GM10266 (cell line): ENCODE measurements around the gene P2RY13.

Source experiments
- DNase-seq: peaks from one replicate; pipeline ENCODE4 v3.0.0; 2012; ENCODE audit errors: extremely low spot score
- TF ChIP-seq, protein P1 (sequence below): IDR thresholded peaks from 2 replicates; pipeline ENCODE4 v1.5.1; 2012; ENCODE audit warnings: mild to moderate bottlenecking, low read depth; ENCODE audit not compliant: control insufficient read depth, insufficient read depth; ENCODE audit errors: missing control alignments

The P2RY13 gene

DNA sequence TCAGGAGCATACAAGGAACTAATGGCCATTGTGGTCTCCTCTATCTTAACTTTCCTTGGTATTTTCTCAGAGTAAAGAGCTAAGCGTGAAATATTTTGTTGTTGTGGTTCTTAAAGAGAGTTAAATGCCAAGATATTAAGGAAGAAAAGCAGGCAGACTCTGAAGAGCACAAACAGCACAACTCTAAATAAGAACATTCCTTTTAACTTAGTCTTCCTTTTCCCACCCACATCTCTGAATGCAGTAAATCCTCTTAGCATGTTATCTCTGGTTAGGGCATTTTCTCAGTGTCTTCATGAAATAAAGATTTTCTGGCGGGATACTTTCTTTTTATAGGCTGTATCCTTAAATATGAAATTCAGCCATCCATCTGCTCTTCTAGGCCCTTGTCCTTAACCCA lies 14.2 kb downstream of the P2RY13 start:
- TF ChIP-seq, protein P1, sequence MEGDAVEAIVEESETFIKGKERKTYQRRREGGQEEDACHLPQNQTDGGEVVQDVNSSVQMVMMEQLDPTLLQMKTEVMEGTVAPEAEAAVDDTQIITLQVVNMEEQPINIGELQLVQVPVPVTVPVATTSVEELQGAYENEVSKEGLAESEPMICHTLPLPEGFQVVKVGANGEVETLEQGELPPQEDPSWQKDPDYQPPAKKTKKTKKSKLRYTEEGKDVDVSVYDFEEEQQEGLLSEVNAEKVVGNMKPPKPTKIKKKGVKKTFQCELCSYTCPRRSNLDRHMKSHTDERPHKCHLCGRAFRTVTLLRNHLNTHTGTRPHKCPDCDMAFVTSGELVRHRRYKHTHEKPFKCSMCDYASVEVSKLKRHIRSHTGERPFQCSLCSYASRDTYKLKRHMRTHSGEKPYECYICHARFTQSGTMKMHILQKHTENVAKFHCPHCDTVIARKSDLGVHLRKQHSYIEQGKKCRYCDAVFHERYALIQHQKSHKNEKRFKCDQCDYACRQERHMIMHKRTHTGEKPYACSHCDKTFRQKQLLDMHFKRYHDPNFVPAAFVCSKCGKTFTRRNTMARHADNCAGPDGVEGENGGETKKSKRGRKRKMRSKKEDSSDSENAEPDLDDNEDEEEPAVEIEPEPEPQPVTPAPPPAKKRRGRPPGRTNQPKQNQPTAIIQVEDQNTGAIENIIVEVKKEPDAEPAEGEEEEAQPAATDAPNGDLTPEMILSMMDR: no peak
- DNase-seq: no peak

GRCh38 chr3:151314593-151314992 lies 14.8 kb downstream of the P2RY13 start:
- TF ChIP-seq, protein P1: no peak
- DNase-seq: no peak

- TF ChIP-seq, protein P1: no peak
- DNase-seq: no peak
Measured at GRCh38 chr3:151314137-151314536, 15.2 kb downstream of the P2RY13 start.

- DNase-seq: no peak
- TF ChIP-seq, protein P1: no peak
Measured at GRCh38 chr3:151312972-151313371, 16.4 kb downstream of the P2RY13 start.

DNA sequence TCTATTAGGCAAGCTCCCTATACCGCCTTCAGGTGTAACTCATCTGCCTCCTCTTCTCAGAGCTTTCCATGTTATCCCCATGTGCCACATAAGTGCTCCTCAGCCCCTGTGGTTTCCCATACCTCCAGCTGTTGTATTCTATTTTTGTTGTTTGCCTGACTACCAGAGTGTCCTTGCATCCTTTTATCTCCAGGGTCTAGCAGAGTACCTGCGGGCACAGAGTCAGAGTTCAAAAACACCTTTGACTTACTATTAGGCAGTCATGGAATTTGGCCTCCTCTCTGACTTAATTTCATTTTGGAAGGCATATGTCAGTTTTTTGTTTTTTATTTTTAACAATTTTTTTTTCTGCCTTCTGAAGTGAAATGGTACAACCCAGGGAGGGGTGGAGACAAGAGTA lies 19.8 kb downstream of the P2RY13 start:
- TF ChIP-seq, protein P1: no peak
- DNase-seq: no peak

DNA sequence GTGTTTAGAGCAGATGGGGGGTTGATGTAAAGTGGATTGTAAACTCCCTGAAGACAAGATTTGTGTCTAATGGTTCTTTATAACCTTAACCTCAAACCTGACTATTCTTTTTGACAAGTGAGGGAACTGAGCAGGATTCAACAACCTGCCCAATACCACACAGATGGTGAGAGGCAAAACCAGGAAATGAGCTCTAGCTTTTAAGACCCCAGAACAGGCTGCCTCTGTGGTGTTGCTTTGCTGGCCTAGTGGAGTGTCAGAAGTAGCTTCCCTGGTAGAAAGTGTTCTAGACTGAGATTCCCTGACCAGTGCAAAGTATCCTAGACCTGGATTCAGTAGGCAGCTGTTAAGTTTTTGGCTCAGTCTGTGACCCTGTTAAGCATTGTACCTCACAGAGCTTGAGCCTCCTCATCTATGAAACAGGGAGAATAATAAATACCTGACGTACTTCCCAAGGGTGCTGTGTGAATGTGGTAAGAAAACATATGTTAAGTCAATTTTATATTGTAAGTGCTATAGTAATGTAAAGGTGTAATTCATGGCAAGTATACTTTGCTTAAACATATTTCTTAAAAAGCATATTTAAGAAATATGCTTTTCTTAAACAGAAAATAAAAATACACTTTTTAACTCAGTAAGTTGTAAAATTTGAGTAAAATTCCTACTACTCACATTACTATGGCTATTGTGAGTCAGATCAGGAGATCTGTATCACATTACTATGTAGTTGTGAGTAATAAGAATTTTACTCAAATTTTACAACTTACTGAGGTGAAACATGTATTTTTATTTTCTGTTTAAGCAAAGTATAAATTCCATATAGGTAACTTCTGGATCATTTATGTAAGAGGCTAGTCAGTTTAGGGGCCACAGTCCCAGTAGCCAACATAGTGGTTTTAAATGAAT lies 21.5 kb downstream of the P2RY13 start:
- no peak for DNase-seq
- TF ChIP-seq, protein P1: no peak

- TF ChIP-seq, protein P1: no peak
- no peak for DNase-seq
Measured at GRCh38 chr3:151307131-151307530, 22.2 kb downstream of the P2RY13 start.
